K562 (cell line): ENCODE measurements around the gene C22orf39. TPM values are rescaled to one million over a fixed set of nuclear protein-coding genes. Genes with fewer than 3 reads are reported as not detected.

Source experiments
- BRD9 ChIP-seq: fragments of 450-650 bp; IDR thresholded peaks from 2 replicates; pipeline ENCODE4 v1.6.1; 2018; ENCODE audit warnings: low read depth; ENCODE audit not compliant: partially characterized antibody
- DMBX1 ChIP-seq: fragments of 250-450 bp; sonication (Bioruptor Pico); IDR thresholded peaks from 2 replicates; pipeline ENCODE4 v1.8.0; 2022; ENCODE audit warnings: inconsistent platforms, mild to moderate bottlenecking, moderate library complexity, borderline replicate concordance
- ELF4 ChIP-seq: fragments of 450-650 bp; formaldehyde crosslinking; IDR thresholded peaks from 2 replicates; pipeline ENCODE4 v1.4.0; 2022; ENCODE audit warnings: missing genetic modification characterization
- HDGF ChIP-seq: fragments of 450-650 bp; IDR thresholded peaks from 2 replicates; pipeline ENCODE4 v1.6.1; 2016
- MECOM ChIP-seq: fragments of 250-450 bp; sonication (Bioruptor Pico); IDR thresholded peaks from 2 replicates; pipeline ENCODE4 v1.8.0; 2022; ENCODE audit warnings: inconsistent platforms
- POLR2AphosphoS2 ChIP-seq: IDR thresholded peaks from 2 replicates; pipeline ENCODE4 v1.6.1; 2012; ENCODE audit warnings: low read length, improper control_type of control experiment
- POLR2G ChIP-seq: fragments of 200-400 bp; formaldehyde crosslinking; IDR thresholded peaks from 2 replicates; pipeline ENCODE4 v1.6.1; 2017; ENCODE audit warnings: low read depth, mild to moderate bottlenecking, antibody characterized with exemption, low read length, moderate library complexity
- THRAP3 ChIP-seq: fragments of 450-650 bp; IDR thresholded peaks from 2 replicates; pipeline ENCODE4 v1.6.1; 2016; ENCODE audit warnings: mild to moderate bottlenecking, inconsistent platforms, borderline replicate concordance
- ZNF699 ChIP-seq: fragments of 250-450 bp; sonication (Bioruptor Pico); IDR thresholded peaks from 2 replicates; pipeline ENCODE4 v1.8.0; 2021; ENCODE audit warnings: mild to moderate bottlenecking, moderate library complexity; ENCODE audit not compliant: insufficient replicate concordance
- ZNF707 ChIP-seq: fragments of 250-450 bp; sonication (Bioruptor Pico); conservative IDR thresholded peaks from 2 replicates; pipeline ENCODE4 v1.8.0; 2022; ENCODE audit warnings: inconsistent platforms, mild to moderate bottlenecking, moderate library complexity
- polyA plus RNA-seq, 8 experiments: library from polyadenylated mRNA; depleted of rRNA in 4 of 8; stranded (reverse) in 5 of 8; unstranded in 3 of 8; fragments of >200 nt; fragmentation: Nextera tagmentation in 2 of 8; fragmentation: Illumina TruSeq in 1 of 8; extraction: Ambion mirVana in 2 of 8; extraction: Trizol in 1 of 8; gene quantifications; 2 replicates each; pipeline versions ENCODE4 v1.2.1 to v1.2.3, GENCODE V29; 2011 to 2014; ENCODE audit warnings: inconsistent platforms in 1 of 8, missing spikeins in 1 of 8
- total RNA-seq, 7 experiments: library from RNA; depleted of rRNA in 6 of 7; stranded (reverse); fragments of >200 nt in 6 of 7; fragmentation: Illumina TruSeq in 2 of 7; extraction: Trizol in 2 of 7; gene quantifications; 2 replicates each; pipeline versions ENCODE4 v1.2.1 to v1.2.3, GENCODE V29; 2011 to 2021; ENCODE audit warnings: low replicate concordance in 1 of 7
- TF ChIP-seq, protein P1 (sequence below), 2 experiments: fragments of 450-650 bp in 1 of 2; sonication (generic) in 1 of 2; formaldehyde crosslinking; conservative IDR thresholded peaks; 2 replicates each; pipeline versions ENCODE4 v1.4.0 to v1.8.1; 2020 to 2022; ENCODE audit warnings: mild to moderate bottlenecking in 1 of 2, missing genetic modification reagents in 1 of 2

The C22orf39 gene
- total and polyA plus RNA-seq, 9 of the 15 experiments (the other 6 are each of a cell fraction or from before 2014, with no cell fraction given): 20.4 to 139 (median 66.8) TPM

- TF ChIP-seq, protein P1, sequence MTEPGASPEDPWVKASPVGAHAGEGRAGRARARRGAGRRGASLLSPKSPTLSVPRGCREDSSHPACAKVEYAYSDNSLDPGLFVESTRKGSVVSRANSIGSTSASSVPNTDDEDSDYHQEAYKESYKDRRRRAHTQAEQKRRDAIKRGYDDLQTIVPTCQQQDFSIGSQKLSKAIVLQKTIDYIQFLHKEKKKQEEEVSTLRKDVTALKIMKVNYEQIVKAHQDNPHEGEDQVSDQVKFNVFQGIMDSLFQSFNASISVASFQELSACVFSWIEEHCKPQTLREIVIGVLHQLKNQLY (CRISPR knock-in tag; conservative IDR thresholded peaks at IDR 0.05): 0 out of 4 replicates have a peak, but pooled peaks of 1 of the 2 experiments have one; percentile 60
- TF ChIP-seq POLR2AphosphoS2 (0 out of 2 replicates have a peak, but pooled peaks have one; percentile 23), DMBX1 (CRISPR knock-in tag) (0 out of 2 replicates have a peak, but pooled peaks have one; percentile 20), MECOM (CRISPR knock-in tag) (peak; percentile 57; the same call in 1 of the 2 replicates), BRD9 (peak; percentile 22), THRAP3 (no peak), ZNF707 (CRISPR knock-in tag) (0 out of 2 replicates have a peak, but pooled peaks have one; percentile 43), POLR2G (no peak), ZNF699 (CRISPR knock-in tag) (peak; percentile 55), HDGF (peak; percentile 54; the same call in 1 of the 2 replicates), ELF4 (CRISPR knock-in tag) (0 out of 2 replicates have a peak, but pooled peaks have one; percentile 8)
These were observed 44.8 kb downstream of the C22orf39 start (continued) for GRCh38 chr22:19402642-19403191.
